GM18526 (cell line): Measurements from ENCODE around the gene KAZN.

Experiments
- POLR2A ChIP-seq: IDR thresholded peaks from 3 replicates; pipeline ENCODE4 v1.6.1; 2011; ENCODE audit not compliant: insufficient read length; ENCODE audit errors: extremely low read depth

The KAZN gene

GRCh38 chr1:14999441-14999840, 401.0 kb downstream of the KAZN start:
- no peak for TF ChIP-seq POLR2A

DNA sequence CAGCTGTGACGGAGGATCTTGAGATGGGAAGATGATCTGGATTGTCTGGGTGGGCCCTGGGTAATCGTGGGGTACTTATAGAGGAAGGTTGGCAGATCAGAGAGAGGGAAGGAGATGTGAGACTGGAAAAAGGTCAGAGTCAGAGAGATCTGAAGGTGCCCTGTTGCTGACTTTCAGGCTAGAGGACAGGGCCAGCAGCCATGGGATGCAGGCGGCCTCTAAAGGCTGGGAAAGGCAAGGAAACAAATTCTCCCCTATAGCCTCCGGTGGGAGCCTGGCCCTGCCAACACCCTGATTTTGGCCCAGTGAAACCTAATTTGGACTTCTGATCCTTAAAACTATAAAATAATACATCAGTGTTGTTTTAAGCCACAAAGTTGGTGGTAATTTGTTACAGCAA, 401.5 kb downstream of the KAZN start:
- TF ChIP-seq POLR2A, result no peak

DNA sequence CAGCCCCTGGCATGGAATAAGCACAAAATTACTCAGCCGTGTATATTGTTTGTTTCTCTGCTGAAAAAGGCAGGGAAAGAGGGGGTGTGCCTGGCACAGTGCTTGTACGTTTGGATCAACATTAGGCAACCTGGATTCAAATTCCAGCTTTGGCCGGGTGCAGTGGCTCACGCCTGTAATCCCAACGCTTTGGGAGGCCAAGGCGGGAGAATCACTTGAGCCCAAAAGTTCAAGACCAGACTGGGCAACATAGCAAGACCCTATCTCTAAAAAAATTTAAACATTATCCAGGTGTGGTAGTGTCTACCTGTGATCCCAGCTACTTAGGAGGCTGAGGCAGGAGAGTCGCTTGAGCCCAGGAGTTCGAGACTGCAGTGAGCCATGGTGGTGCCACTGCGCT, 402.2 kb downstream of the KAZN start:
- TF ChIP-seq POLR2A, result no peak

DNA sequence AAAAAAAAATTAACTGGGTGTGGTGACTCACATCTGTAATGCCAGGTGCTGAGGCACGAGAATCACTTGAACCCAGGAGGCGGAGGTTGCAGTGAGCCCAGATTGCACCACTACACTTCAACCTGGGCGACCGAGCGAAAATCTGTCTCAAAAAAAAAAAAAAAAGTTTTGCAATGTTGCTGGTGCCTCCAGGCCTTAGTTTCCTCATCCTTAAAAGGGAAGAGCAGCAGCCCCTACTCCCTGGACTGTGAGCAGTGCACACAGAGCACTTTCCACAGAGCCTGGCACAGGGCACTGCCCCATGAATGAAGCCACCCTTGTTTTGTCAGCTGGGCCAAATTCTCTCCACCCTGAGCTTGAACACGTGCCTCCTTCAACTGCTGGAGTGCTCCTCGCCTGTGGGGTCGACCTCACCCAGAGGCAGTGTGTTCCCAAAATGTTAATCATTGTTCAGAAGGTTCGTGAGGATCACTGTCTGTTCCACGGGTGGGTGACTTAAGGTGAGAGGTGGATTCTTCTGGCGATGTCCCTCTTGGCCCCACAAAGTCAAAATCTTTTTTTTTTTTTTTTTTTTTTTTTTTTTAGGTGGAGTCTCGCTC, 402.9 kb downstream of the KAZN start:
- TF ChIP-seq POLR2A, result no peak

GRCh38 chr1:15002325-15002724, 403.8 kb downstream of the KAZN start:
- no peak for TF ChIP-seq POLR2A

DNA sequence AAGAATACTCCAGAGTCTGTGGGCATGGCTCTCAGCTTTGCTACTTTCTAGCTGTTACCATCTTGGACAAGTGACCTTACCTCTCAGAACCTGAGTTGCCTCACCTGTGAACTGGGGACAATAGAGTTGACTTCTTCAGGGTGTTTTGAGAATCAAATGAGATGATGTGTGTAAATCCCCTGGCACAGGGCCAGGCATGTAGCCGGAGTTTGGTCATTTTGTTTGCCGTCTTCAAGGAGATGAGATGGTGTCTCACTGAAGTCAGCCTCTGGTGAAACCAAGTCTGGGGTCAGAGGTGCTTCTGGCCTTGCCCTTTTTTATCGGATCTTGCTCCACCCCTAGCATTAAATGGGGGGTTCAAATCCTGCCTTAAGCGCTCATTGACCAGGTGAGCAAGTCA, 405.9 kb downstream of the KAZN start:
- no peak for TF ChIP-seq POLR2A

GRCh38 chr1:15005116-15005515, 406.6 kb downstream of the KAZN start:
- no peak for TF ChIP-seq POLR2A

DNA sequence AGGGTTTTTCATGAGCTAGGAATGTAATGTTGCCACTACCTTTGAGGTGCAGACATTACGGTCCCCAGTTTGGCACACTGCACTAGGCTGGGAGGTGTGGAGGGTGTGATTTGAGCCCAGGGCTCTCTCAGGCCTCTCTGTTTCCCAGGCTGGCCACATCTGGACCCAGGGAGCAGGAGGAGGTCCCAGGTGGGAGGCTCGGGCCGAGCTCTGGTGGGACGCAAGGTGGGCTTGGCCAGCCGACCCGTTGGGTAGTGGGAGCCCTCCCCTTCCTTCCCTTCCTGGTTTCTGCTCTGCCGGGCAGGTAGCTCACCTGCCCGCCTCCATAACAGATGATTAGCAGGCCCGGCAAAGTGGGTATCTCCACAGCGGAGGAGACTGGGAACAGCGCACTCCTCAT, 408.9 kb downstream of the KAZN start:
- TF ChIP-seq POLR2A, result no peak

- TF ChIP-seq POLR2A, result no peak
Observed at GRCh38 chr1:15007842-15008241, 409.4 kb downstream of the KAZN start.

DNA sequence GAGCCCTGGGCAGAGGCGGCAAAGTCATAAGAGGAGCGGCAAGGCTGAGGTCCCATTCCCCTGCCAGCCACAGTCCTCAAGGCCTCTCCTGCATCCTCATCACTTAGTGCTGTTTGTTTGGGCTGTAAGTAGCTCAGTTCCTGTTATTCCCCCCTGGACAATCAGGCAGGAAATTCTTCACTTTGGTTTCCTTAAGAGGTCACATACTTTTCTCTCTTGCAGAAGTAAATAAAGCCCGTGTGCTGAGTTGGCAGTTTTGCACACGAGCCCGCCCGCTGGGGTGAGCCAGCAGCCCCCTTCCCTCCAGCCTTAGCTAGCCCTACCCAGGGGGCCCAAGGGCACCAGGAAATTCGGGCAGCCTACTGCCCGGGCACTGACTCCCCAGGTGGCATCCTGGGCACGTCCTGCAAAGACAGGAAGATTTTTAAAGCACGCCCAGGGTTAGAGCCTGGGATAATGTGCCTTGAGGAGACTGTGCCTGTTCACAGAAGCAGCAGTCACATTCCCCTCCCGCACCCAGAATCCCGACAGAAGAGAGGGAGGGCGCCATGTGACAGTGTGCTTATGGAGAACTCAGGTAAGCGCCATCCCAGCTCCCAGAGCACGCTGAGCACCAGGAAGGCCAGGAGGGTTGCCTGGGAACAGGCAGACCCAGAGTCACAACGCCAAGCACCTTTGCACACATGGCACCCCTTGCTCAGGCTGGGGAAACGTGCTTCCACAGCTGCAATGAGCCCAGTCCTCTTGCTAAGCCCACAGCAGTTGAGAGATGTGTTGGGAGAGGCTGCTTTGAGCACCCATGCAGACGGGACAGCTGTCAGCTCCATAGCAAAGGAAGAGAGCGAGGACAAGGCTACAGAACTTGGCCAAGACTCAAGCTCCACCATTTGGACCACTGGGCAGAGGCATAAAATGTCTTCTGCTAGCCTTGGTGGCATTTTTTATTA, 410.6 kb downstream of the KAZN start:
- TF ChIP-seq POLR2A, result no peak

- no peak for TF ChIP-seq POLR2A
Observed at GRCh38 chr1:15011160-15011559, 412.7 kb downstream of the KAZN start.

DNA sequence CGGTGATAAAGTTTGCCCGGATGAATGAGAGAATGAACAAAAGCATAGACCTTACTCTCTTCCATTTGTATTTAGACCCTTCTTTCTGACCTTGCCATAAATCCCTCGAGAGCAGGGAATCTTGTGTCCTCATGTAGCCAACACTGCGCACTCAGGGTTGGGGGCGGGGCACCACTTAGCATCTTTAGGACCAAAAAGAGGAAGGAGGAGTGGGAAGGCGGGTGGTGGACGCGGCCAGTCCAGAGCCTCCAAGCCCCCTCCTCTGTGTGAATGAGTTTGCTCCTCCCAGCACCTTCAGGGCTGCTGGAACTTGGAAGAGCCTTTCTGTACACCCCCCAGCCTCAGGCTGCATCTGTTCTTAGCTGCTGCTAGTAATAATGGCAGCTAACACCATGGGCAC, 413.2 kb downstream of the KAZN start:
- no peak for TF ChIP-seq POLR2A

DNA sequence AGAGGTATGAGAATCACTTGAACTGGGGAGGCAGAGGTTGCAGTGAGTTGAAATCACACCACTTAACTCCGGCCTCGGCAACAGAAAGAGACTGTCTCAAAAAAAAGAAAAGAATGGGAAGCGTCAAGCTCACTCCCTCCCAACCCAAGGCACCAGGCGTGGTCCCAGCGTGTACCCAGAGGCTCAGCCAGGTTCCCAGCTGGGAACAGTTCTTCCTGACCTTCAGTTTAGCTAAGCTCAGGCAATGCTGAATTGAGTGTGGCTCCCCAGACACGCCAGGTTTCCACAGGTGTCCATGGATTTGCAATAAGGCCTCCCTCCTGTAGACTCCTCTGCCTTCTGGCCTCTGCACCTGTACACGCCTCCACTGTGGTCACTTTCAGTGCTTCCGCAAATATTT, 414.3 kb downstream of the KAZN start:
- no peak for TF ChIP-seq POLR2A

- TF ChIP-seq POLR2A, result no peak
Observed at GRCh38 chr1:15013767-15014166, 415.3 kb downstream of the KAZN start.

GRCh38 chr1:15014516-15014915, 416.0 kb downstream of the KAZN start:
- TF ChIP-seq POLR2A, result no peak

- TF ChIP-seq POLR2A, result no peak
Observed at GRCh38 chr1:15016001-15016400, 417.5 kb downstream of the KAZN start.
